Astrocyte (in vitro differentiated cells and primary cell): ENCODE results near the gene NRARP. TPM values are rescaled to one million over a fixed set of nuclear protein-coding genes. Genes with fewer than 3 reads are reported as not detected.

Experiments used
- DNase-seq: peaks from one replicate; pipeline ENCODE4 v3.0.0-alpha.2; 2010; ENCODE audit warnings: low read depth
- FAIRE-seq: peaks from 2 replicates; lab custom pipeline; 2011; peaks lifted over from hg19 to GRCh38; lab: Jason Lieb, UNC
- H2AFZ ChIP-seq: 2 replicates; pipeline ENCODE4 v1.6.0; 2012; ENCODE audit warnings: low read depth, low read length, inconsistent platforms
- H3K27ac ChIP-seq: 2 replicates; pipeline ENCODE4 v1.5.1; 2011; ENCODE audit warnings: low read depth, low read length, inconsistent platforms
- H3K27me3 ChIP-seq: 2 replicates; pipeline ENCODE4 v1.6.0; 2011; ENCODE audit warnings: low read length, inconsistent platforms; ENCODE audit not compliant: insufficient read depth
- H3K36me3 ChIP-seq: 2 replicates; pipeline ENCODE4 v1.5.1; 2011; ENCODE audit warnings: low read length, inconsistent platforms; ENCODE audit not compliant: insufficient read depth
- H3K4me1 ChIP-seq: 2 replicates; pipeline ENCODE4 v1.5.1; 2011; ENCODE audit warnings: low read length, inconsistent platforms; ENCODE audit not compliant: insufficient read depth
- H3K4me2 ChIP-seq: 2 replicates; pipeline ENCODE4 v1.6.0; 2012; ENCODE audit warnings: low read length, inconsistent platforms
- H3K4me3 ChIP-seq: 2 replicates; pipeline ENCODE4 v1.5.1; 2011; ENCODE audit warnings: low read depth, mild to moderate bottlenecking, low read length, inconsistent platforms; ENCODE audit not compliant: insufficient read depth
- H3K79me2 ChIP-seq: 2 replicates; pipeline ENCODE4 v1.6.0; 2012; ENCODE audit warnings: mild to moderate bottlenecking, low read length, inconsistent platforms; ENCODE audit not compliant: insufficient read depth
- H3K9ac ChIP-seq: 2 replicates; pipeline ENCODE4 v1.6.0; 2012; ENCODE audit warnings: mild to moderate bottlenecking, low read length, inconsistent platforms
- H3K9me3 ChIP-seq: 2 replicates; pipeline ENCODE4 v1.5.1; 2012; ENCODE audit warnings: low read depth, mild to moderate bottlenecking, low read length, inconsistent platforms; ENCODE audit not compliant: insufficient read depth
- H4K20me1 ChIP-seq: 2 replicates; pipeline ENCODE4 v1.6.0; 2012; ENCODE audit warnings: low read length, inconsistent platforms; ENCODE audit not compliant: insufficient read depth
- H3K27ac Mint-ChIP-seq: one replicate; pipeline ENCODE4 v1.8.0; 2021; ENCODE audit warnings: mild to moderate bottlenecking, mixed read lengths; ENCODE audit not compliant: unreplicated experiment
- H3K27me3 Mint-ChIP-seq: one replicate; pipeline ENCODE4 v1.8.0; 2021; ENCODE audit warnings: low read depth, mixed read lengths; ENCODE audit not compliant: unreplicated experiment
- H3K36me3 Mint-ChIP-seq: one replicate; pipeline ENCODE4 v1.8.0; 2021; ENCODE audit warnings: low read depth, mixed read lengths; ENCODE audit not compliant: unreplicated experiment
- H3K4me1 Mint-ChIP-seq: one replicate; pipeline ENCODE4 v1.8.0; 2021; ENCODE audit warnings: low read depth, mixed read lengths; ENCODE audit not compliant: unreplicated experiment
- H3K4me3 Mint-ChIP-seq: one replicate; pipeline ENCODE4 v1.8.0; 2021; ENCODE audit warnings: mild to moderate bottlenecking, moderate library complexity, mixed read lengths; ENCODE audit not compliant: unreplicated experiment
- H3K9me3 Mint-ChIP-seq: one replicate; pipeline ENCODE4 v1.8.0; 2021; ENCODE audit warnings: mild to moderate bottlenecking, mixed read lengths; ENCODE audit not compliant: unreplicated experiment
- EZH2 ChIP-seq: IDR thresholded peaks from 2 replicates; pipeline ENCODE4 v1.6.1; 2012; ENCODE audit warnings: mild to moderate bottlenecking, low read length, inconsistent platforms; ENCODE audit not compliant: insufficient read depth
- total RNA-seq: library from RNA; stranded (reverse); gene quantifications from 2 replicates; pipeline ENCODE4 v1.2.1, GENCODE V29; 2021
- TF ChIP-seq, protein P1 (sequence below): IDR thresholded peaks from 2 replicates; pipeline ENCODE4 v1.5.1; 2011; ENCODE audit warnings: low read depth, mild to moderate bottlenecking, inconsistent platforms, low read length, moderate library complexity; ENCODE audit not compliant: insufficient read depth

NRARP gene
- total RNA-seq, 1 donor from 2014 or later, result 7.3 TPM

DNA sequence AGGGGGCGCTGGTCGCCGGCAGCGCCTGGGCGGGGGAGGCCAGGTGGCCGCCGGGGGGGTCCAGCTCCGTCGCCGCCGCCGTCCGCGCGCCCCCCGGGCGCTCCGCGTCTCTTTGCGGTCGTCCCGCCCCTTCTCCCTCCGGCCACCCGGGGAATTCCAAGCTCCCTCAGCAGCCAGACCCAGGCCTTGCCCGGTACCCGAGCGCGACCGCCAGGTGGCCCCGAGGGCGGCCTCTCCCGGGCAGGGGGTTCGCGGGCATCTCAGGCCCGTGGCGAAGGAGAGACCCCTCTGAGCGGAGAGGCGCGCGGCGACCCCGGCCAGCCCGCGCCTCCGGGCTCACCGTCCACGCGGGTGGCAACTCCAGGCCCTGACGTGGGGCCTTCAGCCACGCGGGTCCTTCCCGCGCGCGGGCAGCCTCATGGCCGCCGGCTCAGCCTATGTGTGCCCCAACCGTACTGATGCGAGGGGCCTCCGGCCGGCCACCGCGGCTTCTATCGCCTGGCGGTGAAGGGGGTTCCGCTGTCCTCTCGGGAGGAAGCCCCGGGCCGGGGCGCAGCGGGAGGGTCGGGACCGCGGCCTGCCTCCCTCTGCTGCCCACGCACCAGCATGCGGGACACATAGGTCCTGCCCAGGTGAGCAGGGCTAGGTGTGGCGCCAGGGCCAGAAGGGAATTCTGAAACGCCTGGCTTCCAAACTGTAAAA is 529 bp upstream of the NRARP start:
- Histone ChIP-seq H3K36me3 (no peaks in the 10 kb centered on the region), H2AFZ (peak overlapping the region; percentile 71), H3K4me2 (peak overlapping the region; percentile 88), H3K9ac (peak overlapping the region; percentile 48), H3K4me3 (peak overlapping the region; percentile 38), H4K20me1 (peaks cover 3% of the 10 kb centered on the region), H3K27me3 (peaks cover 8% of the 10 kb centered on the region), H3K9me3 (no peaks in the 10 kb centered on the region), H3K27ac (no peak overlapping the region), H3K4me1 (peaks cover 41% of the 10 kb centered on the region), H3K79me2 (no peaks in the 10 kb centered on the region)
- TF ChIP-seq, protein P1, sequence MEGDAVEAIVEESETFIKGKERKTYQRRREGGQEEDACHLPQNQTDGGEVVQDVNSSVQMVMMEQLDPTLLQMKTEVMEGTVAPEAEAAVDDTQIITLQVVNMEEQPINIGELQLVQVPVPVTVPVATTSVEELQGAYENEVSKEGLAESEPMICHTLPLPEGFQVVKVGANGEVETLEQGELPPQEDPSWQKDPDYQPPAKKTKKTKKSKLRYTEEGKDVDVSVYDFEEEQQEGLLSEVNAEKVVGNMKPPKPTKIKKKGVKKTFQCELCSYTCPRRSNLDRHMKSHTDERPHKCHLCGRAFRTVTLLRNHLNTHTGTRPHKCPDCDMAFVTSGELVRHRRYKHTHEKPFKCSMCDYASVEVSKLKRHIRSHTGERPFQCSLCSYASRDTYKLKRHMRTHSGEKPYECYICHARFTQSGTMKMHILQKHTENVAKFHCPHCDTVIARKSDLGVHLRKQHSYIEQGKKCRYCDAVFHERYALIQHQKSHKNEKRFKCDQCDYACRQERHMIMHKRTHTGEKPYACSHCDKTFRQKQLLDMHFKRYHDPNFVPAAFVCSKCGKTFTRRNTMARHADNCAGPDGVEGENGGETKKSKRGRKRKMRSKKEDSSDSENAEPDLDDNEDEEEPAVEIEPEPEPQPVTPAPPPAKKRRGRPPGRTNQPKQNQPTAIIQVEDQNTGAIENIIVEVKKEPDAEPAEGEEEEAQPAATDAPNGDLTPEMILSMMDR, result peak; percentile 10
- no peak for TF ChIP-seq EZH2
- H3K36me3 Mint-ChIP-seq, result no peaks in the 10 kb centered on the region
- DNase-seq, result peak; percentile 27
- FAIRE-seq, result no peak
- H3K4me3 Mint-ChIP-seq, result no peak overlapping the region
- no peaks in the 10 kb centered on the region for H3K9me3 Mint-ChIP-seq
- no peaks in the 10 kb centered on the region for H3K27me3 Mint-ChIP-seq
- H3K4me1 Mint-ChIP-seq, result peaks cover 5% of the 10 kb centered on the region
- no peak overlapping the region for H3K27ac Mint-ChIP-seq

DNA sequence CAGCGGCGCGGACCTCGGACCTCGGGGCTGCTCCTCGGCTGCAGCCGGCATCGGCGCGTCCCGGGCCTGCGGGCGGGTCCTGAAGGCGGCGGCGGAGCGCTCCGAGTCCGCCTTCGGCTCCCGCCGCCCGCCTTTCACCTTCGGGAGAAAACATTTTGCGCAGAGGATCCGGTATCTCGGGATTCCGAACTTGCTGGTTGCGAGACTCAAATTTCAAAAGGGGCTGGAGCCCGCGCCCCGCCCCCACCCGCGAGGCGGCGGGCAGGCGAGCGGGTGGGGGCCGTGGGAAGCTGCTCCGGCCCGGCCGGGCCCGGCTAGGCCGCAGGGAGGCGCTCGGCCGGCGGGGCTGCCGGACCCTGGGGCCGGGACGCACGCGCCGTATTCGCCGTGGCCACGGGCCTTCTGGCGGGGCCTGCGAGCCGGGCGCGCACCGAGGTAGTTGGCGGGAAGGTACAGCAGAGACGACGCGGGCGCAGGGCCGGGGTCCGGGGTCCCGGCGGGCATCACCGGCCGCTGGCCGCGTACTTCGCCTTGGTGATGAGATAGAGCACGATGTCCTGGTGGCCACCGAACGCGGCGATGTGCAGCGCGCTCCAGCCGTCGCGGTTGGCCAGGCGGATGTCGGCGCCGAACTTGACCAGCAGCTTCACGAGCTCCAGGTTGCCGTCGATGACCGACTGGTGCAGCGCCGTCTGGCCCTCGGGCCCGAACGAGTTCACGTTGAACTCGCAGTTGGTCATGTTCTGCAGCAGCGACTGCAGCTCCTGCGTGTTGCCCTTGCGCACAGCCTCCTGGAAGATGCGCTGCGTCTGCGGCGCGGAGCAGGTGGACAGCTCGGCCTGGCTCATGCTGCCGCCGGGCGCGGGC is 757 bp downstream of the NRARP start:
- Histone ChIP-seq H2AFZ (peak overlapping the region; percentile 84), H3K9me3 (no peaks in the 10 kb centered on the region), H3K36me3 (no peaks in the 10 kb centered on the region), H3K4me3 (peak overlapping the region; percentile 51), H3K4me1 (peaks cover 47% of the 10 kb centered on the region), H3K27ac (no peak overlapping the region), H3K4me2 (peak overlapping the region; percentile 88), H3K27me3 (peaks cover 8% of the 10 kb centered on the region), H4K20me1 (peaks cover 3% of the 10 kb centered on the region), H3K79me2 (no peaks in the 10 kb centered on the region), H3K9ac (peak overlapping the region; percentile 57)
- H3K27ac Mint-ChIP-seq, result no peak overlapping the region
- DNase-seq, result peak; percentile 43
- no peaks in the 10 kb centered on the region for H3K9me3 Mint-ChIP-seq
- H3K4me3 Mint-ChIP-seq, result peak overlapping the region; percentile 92
- H3K27me3 Mint-ChIP-seq, result peaks cover 4% of the 10 kb centered on the region
- no peaks in the 10 kb centered on the region for H3K36me3 Mint-ChIP-seq
- FAIRE-seq, result no peak
- peak; percentile 69 for TF ChIP-seq EZH2
- TF ChIP-seq, protein P1, result no peak
- H3K4me1 Mint-ChIP-seq, result peaks cover 8% of the 10 kb centered on the region
